Immature natural killer cell (primary cell): ENCODE results near the gene AFM. TPM values are rescaled to one million over a fixed set of nuclear protein-coding genes. Genes with fewer than 3 reads are reported as not detected.

Source experiments
- DNase-seq, 3 donors: peaks; one replicate each; pipeline ENCODE4 v3.0.0; 2022; ENCODE audit warnings: mixed read lengths in 1 of 3
- H3K27ac Mint-ChIP-seq, 6 donors: one replicate each; pipeline ENCODE4 v1.8.0; 2020; ENCODE audit warnings: mixed read lengths in 6 of 6, mild to moderate bottlenecking in 5 of 6, inconsistent platforms in 4 of 6, moderate library complexity in 3 of 6
- H3K27me3 Mint-ChIP-seq, 3 donors: one replicate each; pipeline ENCODE4 v1.8.0; 2020 to 2021; ENCODE audit warnings: low read depth in 3 of 3, mild to moderate bottlenecking in 3 of 3, mixed read lengths in 3 of 3, moderate library complexity in 3 of 3, inconsistent platforms in 1 of 3
- H3K36me3 Mint-ChIP-seq, 3 donors: one replicate each; pipeline ENCODE4 v1.8.0; 2020; ENCODE audit warnings: mixed read lengths in 3 of 3, inconsistent platforms in 2 of 3, mild to moderate bottlenecking in 2 of 3
- H3K4me1 Mint-ChIP-seq, 2 donors: one replicate each; pipeline ENCODE4 v1.8.0; 2020; ENCODE audit warnings: inconsistent platforms in 2 of 2, mild to moderate bottlenecking in 2 of 2, mixed read lengths in 2 of 2, moderate library complexity in 1 of 2
- H3K4me3 Mint-ChIP-seq, 5 donors: one replicate each; pipeline ENCODE4 v1.8.0; 2020; ENCODE audit warnings: mild to moderate bottlenecking in 5 of 5, mixed read lengths in 5 of 5, inconsistent platforms in 3 of 5, moderate library complexity in 3 of 5
- H3K9me3 Mint-ChIP-seq, 6 donors: one replicate each; pipeline ENCODE4 v1.8.0; 2020; ENCODE audit warnings: mild to moderate bottlenecking in 6 of 6, mixed read lengths in 6 of 6, inconsistent platforms in 4 of 6, moderate library complexity in 3 of 6
- polyA plus RNA-seq, 3 donors: library from polyadenylated mRNA; unstranded; fragments of 300-500 nt; fragmentation: Illumina TruSeq; gene quantifications; one replicate each; pipeline ENCODE4 v1.2.3, GENCODE V29; 2021

Gene AFM, protein sequence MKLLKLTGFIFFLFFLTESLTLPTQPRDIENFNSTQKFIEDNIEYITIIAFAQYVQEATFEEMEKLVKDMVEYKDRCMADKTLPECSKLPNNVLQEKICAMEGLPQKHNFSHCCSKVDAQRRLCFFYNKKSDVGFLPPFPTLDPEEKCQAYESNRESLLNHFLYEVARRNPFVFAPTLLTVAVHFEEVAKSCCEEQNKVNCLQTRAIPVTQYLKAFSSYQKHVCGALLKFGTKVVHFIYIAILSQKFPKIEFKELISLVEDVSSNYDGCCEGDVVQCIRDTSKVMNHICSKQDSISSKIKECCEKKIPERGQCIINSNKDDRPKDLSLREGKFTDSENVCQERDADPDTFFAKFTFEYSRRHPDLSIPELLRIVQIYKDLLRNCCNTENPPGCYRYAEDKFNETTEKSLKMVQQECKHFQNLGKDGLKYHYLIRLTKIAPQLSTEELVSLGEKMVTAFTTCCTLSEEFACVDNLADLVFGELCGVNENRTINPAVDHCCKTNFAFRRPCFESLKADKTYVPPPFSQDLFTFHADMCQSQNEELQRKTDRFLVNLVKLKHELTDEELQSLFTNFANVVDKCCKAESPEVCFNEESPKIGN
- not detected for polyA plus RNA-seq

GRCh38 chr4:73481358-73481757, at the start of gene AFM:
TSS of gene AFM (plus strand) at chr4:73481745. CDS start at chr4:73481776, 31 bp downstream.
- peaks cover 0 to 19% (median 3%) of the 10 kb centered on the region in 6 donors for H3K9me3 Mint-ChIP-seq
- DNase-seq: no peak
- no peak within 1 kb of the TSS for H3K4me3 Mint-ChIP-seq
- H3K27me3 Mint-ChIP-seq: no peaks in the 10 kb centered on the region
- no peak within 1 kb of the TSS for H3K27ac Mint-ChIP-seq
- H3K36me3 Mint-ChIP-seq: no peaks in the 10 kb centered on the region
- H3K4me1 Mint-ChIP-seq: no peaks in the 10 kb centered on the region

DNA sequence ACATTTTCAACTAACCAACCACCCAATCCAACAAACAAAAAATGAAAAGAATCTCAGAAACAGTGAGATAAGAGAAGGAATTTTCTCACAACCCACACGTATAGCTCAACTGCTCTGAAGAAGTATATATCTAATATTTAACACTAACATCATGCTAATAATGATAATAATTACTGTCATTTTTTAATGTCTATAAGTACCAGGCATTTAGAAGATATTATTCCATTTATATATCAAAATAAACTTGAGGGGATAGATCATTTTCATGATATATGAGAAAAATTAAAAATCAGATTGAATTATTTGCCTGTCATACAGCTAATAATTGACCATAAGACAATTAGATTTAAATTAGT, 49.8 kb upstream of the AFM start:
- Mint-ChIP-seq H3K27me3 (no peaks in the 10 kb centered on the region), H3K9me3 (peaks cover 0 to 2% (median 0%) of the 10 kb centered on the region in 6 donors)

GRCh38 chr4:73432169-73433000, 49.2 kb upstream of the AFM start:
- Mint-ChIP-seq H3K9me3 (peaks cover 0 to 2% (median 0%) of the 10 kb centered on the region in 6 donors), H3K4me3 (no peak overlapping the region), H3K27ac (no peak overlapping the region), H3K4me1 (no peaks in the 10 kb centered on the region), H3K36me3 (no peaks in the 10 kb centered on the region), H3K27me3 (no peaks in the 10 kb centered on the region)
- no peak for DNase-seq

More for the DNA sequence above, 49.8 kb upstream of the AFM start:
- no peak for DNase-seq
- no peaks in the 10 kb centered on the region for H3K36me3 Mint-ChIP-seq
- H3K27ac Mint-ChIP-seq: no peak overlapping the region
- no peaks in the 10 kb centered on the region for H3K4me1 Mint-ChIP-seq
- no peak overlapping the region for H3K4me3 Mint-ChIP-seq

- no peak for DNase-seq
- Mint-ChIP-seq H3K27me3 (no peaks in the 10 kb centered on the region), H3K9me3 (peaks cover 0 to 2% (median 0%) of the 10 kb centered on the region in 6 donors), H3K4me1 (no peaks in the 10 kb centered on the region), H3K36me3 (no peaks in the 10 kb centered on the region), H3K27ac (no peak overlapping the region), H3K4me3 (no peak overlapping the region)
Measured at GRCh38 chr4:73433140-73433539, 48.4 kb upstream of the AFM start.

- H3K4me3 Mint-ChIP-seq: no peak overlapping the region
- H3K27ac Mint-ChIP-seq: no peak overlapping the region
- DNase-seq: no peak
- peaks cover 0 to 2% (median 0%) of the 10 kb centered on the region in 6 donors for H3K9me3 Mint-ChIP-seq
- no peaks in the 10 kb centered on the region for H3K36me3 Mint-ChIP-seq
- no peaks in the 10 kb centered on the region for H3K4me1 Mint-ChIP-seq
- H3K27me3 Mint-ChIP-seq: no peaks in the 10 kb centered on the region
Measured at GRCh38 chr4:73434311-73434710, 47.2 kb upstream of the AFM start.

DNA sequence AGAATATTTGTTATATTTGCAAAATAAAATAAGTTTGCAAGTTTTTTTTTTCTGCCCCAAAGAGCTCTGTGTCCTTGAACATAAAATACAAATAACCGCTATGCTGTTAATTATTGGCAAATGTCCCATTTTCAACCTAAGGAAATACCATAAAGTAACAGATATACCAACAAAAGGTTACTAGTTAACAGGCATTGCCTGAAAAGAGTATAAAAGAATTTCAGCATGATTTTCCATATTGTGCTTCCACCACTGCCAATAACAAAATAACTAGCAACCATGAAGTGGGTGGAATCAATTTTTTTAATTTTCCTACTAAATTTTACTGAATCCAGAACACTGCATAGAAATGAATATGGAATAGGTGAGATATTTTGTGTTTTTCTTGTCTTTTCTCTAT, 45.6 kb upstream of the AFM start, which contains the start of gene AFP:
Gene AFP, plus strand, starts transcription at position 238 of the 400 bp plus-strand sequence. Its CDS starts 42 bp downstream, at position 280.
- H3K4me1 Mint-ChIP-seq: no peaks in the 10 kb centered on the region
- H3K27ac Mint-ChIP-seq: no peak within 1 kb of the TSS
- no peak within 1 kb of the TSS for H3K4me3 Mint-ChIP-seq
- no peaks in the 10 kb centered on the region for H3K27me3 Mint-ChIP-seq
- no peaks in the 10 kb centered on the region for H3K36me3 Mint-ChIP-seq
- H3K9me3 Mint-ChIP-seq: no peaks in the 10 kb centered on the region
- DNase-seq: no peak

DNA sequence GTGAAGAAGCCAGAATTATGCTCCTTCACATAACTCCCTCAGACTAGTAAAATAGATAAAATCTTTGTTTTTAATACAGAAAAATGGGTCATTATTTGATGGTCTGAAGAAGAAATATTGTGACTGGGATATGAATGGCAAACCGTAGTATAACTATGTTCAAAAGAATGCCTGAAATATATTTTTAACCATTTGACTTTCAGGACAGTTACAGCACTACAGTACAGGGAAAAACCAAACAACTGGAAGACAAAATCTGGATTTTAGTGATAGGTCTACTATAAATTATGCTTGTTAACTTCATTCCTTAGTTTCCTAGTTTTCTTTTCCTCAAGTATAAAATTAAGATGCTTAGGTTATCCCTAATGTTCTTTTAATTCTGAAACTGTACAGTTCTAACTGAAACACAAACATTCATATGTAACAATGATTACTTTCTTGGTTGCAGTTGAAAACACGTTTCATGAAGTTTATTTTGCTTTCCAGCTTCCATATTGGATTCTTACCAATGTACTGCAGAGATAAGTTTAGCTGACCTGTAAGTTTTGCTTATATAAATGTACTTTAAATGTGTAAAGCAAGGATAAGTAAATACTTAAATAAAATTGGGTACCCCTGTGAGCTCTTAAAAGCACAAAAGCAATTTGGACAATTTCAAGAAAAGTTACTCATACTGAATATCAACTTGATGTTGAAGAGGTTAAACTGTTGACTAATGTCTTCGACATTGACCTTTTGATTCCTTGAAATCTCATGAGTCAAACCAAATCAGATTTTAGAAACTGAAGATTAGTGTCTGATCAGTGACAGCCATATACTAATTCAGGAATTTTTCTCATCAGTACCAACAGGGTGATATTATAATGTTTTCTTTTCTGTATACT, 44.6 kb upstream of the AFM start:
- DNase-seq: no peak
- Mint-ChIP-seq H3K27me3 (no peaks in the 10 kb centered on the region), H3K9me3 (peaks cover 0 to 4% (median 0%) of the 10 kb centered on the region in 6 donors), H3K4me3 (no peak overlapping the region), H3K27ac (no peak overlapping the region), H3K4me1 (no peaks in the 10 kb centered on the region), H3K36me3 (no peaks in the 10 kb centered on the region)

- Mint-ChIP-seq H3K27ac (no peak overlapping the region), H3K9me3 (peaks cover 0 to 4% (median 0%) of the 10 kb centered on the region in 6 donors), H3K27me3 (no peaks in the 10 kb centered on the region), H3K4me3 (no peak overlapping the region), H3K36me3 (no peaks in the 10 kb centered on the region), H3K4me1 (no peaks in the 10 kb centered on the region)
- DNase-seq: no peak
Measured at GRCh38 chr4:73437558-73437956, 44.0 kb upstream of the AFM start.

DNA sequence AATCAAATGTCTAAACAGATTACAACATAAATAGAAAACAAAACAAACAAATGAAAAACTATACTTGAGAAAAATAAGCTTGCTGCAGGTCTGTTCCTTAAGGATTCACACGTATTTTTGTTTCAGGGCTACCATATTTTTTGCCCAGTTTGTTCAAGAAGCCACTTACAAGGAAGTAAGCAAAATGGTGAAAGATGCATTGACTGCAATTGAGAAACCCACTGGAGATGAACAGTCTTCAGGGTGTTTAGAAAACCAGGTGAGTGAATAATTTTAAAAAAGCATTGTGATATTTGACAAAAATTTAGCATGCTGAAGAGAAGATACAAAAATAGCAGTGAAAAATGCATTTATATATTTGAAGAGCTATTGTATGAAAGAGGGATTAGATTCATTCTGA, 43.5 kb upstream of the AFM start:
- Mint-ChIP-seq H3K27me3 (no peaks in the 10 kb centered on the region), H3K4me1 (no peaks in the 10 kb centered on the region), H3K36me3 (no peaks in the 10 kb centered on the region), H3K4me3 (no peak overlapping the region), H3K27ac (no peak overlapping the region), H3K9me3 (peaks cover 0 to 4% (median 0%) of the 10 kb centered on the region in 6 donors)
- DNase-seq: no peak

DNA sequence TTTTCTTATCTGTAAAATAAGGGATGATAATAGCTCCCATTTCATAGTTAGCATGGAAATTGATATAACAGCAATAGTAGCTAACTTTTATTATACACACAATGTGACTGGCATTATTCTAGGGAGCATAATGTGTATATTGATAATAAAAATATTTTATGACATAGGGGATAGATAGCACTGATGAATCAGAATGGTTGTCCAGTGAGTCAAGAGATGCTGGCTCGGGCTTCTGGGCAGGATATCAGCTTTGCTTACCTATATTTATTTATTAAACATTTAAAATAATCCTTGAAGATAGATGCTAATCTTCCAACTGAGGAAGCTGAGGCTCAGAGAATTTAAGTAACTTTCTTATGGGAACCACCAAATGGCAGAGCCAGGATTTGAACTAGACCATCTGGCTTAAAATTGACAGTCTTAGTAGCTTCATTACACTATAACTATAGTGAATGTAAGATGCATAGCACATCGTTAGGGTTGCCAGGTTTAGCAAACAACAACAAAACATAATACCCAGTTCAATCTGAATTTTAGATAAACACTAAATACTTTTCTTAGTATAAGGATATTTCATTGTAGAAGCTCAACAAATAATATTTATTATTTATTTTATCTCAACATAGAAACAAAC, 42.8 kb upstream of the AFM start:
- H3K4me1 Mint-ChIP-seq: no peaks in the 10 kb centered on the region
- DNase-seq: no peak
- no peaks in the 10 kb centered on the region for H3K27me3 Mint-ChIP-seq
- H3K4me3 Mint-ChIP-seq: no peak overlapping the region
- no peaks in the 10 kb centered on the region for H3K36me3 Mint-ChIP-seq
- no peak overlapping the region for H3K27ac Mint-ChIP-seq
- peaks cover 0 to 4% (median 0%) of the 10 kb centered on the region in 6 donors for H3K9me3 Mint-ChIP-seq

DNA sequence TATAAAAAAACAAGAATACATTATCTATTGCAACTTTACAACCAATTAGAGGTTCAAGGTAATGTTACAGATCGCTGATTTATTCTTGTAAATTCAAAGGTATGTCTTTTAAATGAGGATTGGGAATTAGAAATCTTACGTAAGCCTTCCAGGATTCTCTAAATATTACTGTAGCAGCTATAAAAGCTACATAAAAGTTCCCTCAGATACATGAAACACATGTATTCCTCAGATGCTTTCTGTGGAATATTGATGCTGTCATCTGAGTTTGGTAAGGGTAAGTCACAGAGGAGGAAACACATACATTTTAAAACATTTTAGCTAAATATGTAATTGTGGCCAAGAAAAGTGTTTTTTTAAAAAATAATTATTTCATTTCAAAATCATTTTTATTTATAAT, 42.1 kb upstream of the AFM start:
- H3K27me3 Mint-ChIP-seq: no peaks in the 10 kb centered on the region
- peaks cover 0 to 4% (median 0%) of the 10 kb centered on the region in 6 donors for H3K9me3 Mint-ChIP-seq
- no peaks in the 10 kb centered on the region for H3K4me1 Mint-ChIP-seq
- H3K27ac Mint-ChIP-seq: no peak overlapping the region
- H3K4me3 Mint-ChIP-seq: no peak overlapping the region
- no peaks in the 10 kb centered on the region for H3K36me3 Mint-ChIP-seq
- no peak for DNase-seq

- Mint-ChIP-seq H3K9me3 (peaks cover 0 to 4% (median 0%) of the 10 kb centered on the region in 6 donors), H3K27ac (no peak overlapping the region), H3K4me1 (no peaks in the 10 kb centered on the region), H3K36me3 (no peaks in the 10 kb centered on the region), H3K4me3 (no peak overlapping the region), H3K27me3 (no peaks in the 10 kb centered on the region)
- DNase-seq: no peak
Measured at GRCh38 chr4:73439991-73440390, 41.6 kb upstream of the AFM start.

DNA sequence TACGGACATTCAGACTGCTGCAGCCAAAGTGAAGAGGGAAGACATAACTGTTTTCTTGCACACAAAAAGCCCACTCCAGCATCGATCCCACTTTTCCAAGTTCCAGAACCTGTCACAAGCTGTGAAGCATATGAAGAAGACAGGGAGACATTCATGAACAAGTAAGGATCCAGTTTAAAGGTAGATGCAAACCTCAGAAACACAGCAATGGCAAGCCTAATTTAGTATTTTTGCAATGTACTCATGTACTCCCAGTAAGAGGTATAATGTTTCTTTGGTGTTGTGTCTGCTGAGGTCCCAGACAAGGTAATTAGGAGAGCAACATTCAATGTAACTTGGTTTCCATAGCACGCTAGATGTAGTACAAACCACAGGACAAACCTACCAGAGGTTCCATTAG, 40.9 kb upstream of the AFM start:
- Mint-ChIP-seq H3K4me3 (no peak overlapping the region), H3K9me3 (peaks cover 0 to 4% (median 0%) of the 10 kb centered on the region in 6 donors), H3K4me1 (no peaks in the 10 kb centered on the region), H3K27me3 (no peaks in the 10 kb centered on the region), H3K27ac (no peak overlapping the region), H3K36me3 (no peaks in the 10 kb centered on the region)
- DNase-seq: no peak
